Measurements from ENCODE around the gene TMEM245. TPM values are rescaled to one million over a fixed set of nuclear protein-coding genes. Genes with fewer than 3 reads are reported as not detected.

Gene TMEM245
- total RNA-seq, 1 donor from 2014 or later: 52.2 TPM

GRCh38 chr9:109141375-109141774 lies 21.6 kb upstream of the TMEM245 start:
- no peak overlapping the region for H3K4me2 ChIP-seq (ENCODE audit: low read length)
- H3K36me3 ChIP-seq (ENCODE audit: insufficient read depth, low read length): no peaks in the 10 kb centered on the region
- H3K4me3 Mint-ChIP-seq (ENCODE audit: unreplicated experiment): no peak overlapping the region
- H3K9me3 Mint-ChIP-seq (ENCODE audit: unreplicated experiment): no peaks in the 10 kb centered on the region
- no peak overlapping the region for H3K4me3 ChIP-seq (ENCODE audit: insufficient read depth, low read depth, low read length)
- H3K79me2 ChIP-seq (ENCODE audit: insufficient read depth, low read length): no peaks in the 10 kb centered on the region
- no peak overlapping the region for H3K9ac ChIP-seq (ENCODE audit: low read length)
- TF ChIP-seq EZH2 (IDR thresholded peaks at IDR 0.05; ENCODE audit: insufficient read depth, low read length) (no peak), CTCF (IDR thresholded peaks at IDR 0.05; ENCODE audit: insufficient read depth, low read depth, low read length) (no peak)
- no peak for FAIRE-seq
- H3K27ac Mint-ChIP-seq (ENCODE audit: unreplicated experiment): no peak overlapping the region
- no peak for DNase-seq (ENCODE audit: low read depth)
- H2AFZ ChIP-seq (ENCODE audit: low read depth, low read length): no peak overlapping the region
- no peaks in the 10 kb centered on the region for H3K9me3 ChIP-seq (ENCODE audit: insufficient read depth, low read depth, low read length)
- H3K27me3 Mint-ChIP-seq (ENCODE audit: low read depth, unreplicated experiment): peaks cover 5% of the 10 kb centered on the region
- no peak overlapping the region for H3K27ac ChIP-seq (ENCODE audit: low read depth, low read length)
- H3K36me3 Mint-ChIP-seq (ENCODE audit: low read depth, unreplicated experiment): no peaks in the 10 kb centered on the region
- no peaks in the 10 kb centered on the region for H3K4me1 Mint-ChIP-seq (ENCODE audit: low read depth, unreplicated experiment)
- H4K20me1 ChIP-seq (ENCODE audit: insufficient read depth, low read length): no peaks in the 10 kb centered on the region
- H3K4me1 ChIP-seq (ENCODE audit: insufficient read depth, low read length): no peaks in the 10 kb centered on the region
- H3K27me3 ChIP-seq (ENCODE audit: insufficient read depth, low read length): no peaks in the 10 kb centered on the region

- no peak overlapping the region for H2AFZ ChIP-seq (ENCODE audit: low read depth, low read length)
- no peak overlapping the region for H3K4me3 Mint-ChIP-seq (ENCODE audit: unreplicated experiment)
- no peak overlapping the region for H3K4me3 ChIP-seq (ENCODE audit: insufficient read depth, low read depth, low read length)
- H4K20me1 ChIP-seq (ENCODE audit: insufficient read depth, low read length): no peaks in the 10 kb centered on the region
- H3K27me3 ChIP-seq (ENCODE audit: insufficient read depth, low read length): no peaks in the 10 kb centered on the region
- no peak overlapping the region for H3K4me2 ChIP-seq (ENCODE audit: low read length)
- no peak for TF ChIP-seq EZH2 (IDR thresholded peaks at IDR 0.05; ENCODE audit: insufficient read depth, low read length)
- TF ChIP-seq CTCF (IDR thresholded peaks at IDR 0.05; ENCODE audit: insufficient read depth, low read depth, low read length): no peak
- H3K27ac ChIP-seq (ENCODE audit: low read depth, low read length): no peak overlapping the region
- no peak overlapping the region for H3K27ac Mint-ChIP-seq (ENCODE audit: unreplicated experiment)
- no peaks in the 10 kb centered on the region for H3K9me3 Mint-ChIP-seq (ENCODE audit: unreplicated experiment)
- H3K9ac ChIP-seq (ENCODE audit: low read length): no peak overlapping the region
- H3K4me1 Mint-ChIP-seq (ENCODE audit: low read depth, unreplicated experiment): no peaks in the 10 kb centered on the region
- no peaks in the 10 kb centered on the region for H3K36me3 ChIP-seq (ENCODE audit: insufficient read depth, low read length)
- H3K36me3 Mint-ChIP-seq (ENCODE audit: low read depth, unreplicated experiment): no peaks in the 10 kb centered on the region
- no peak for DNase-seq (ENCODE audit: low read depth)
- H3K9me3 ChIP-seq (ENCODE audit: insufficient read depth, low read depth, low read length): no peaks in the 10 kb centered on the region
- no peaks in the 10 kb centered on the region for H3K79me2 ChIP-seq (ENCODE audit: insufficient read depth, low read length)
- H3K27me3 Mint-ChIP-seq (ENCODE audit: low read depth, unreplicated experiment): peaks cover 3% of the 10 kb centered on the region
- no peaks in the 10 kb centered on the region for H3K4me1 ChIP-seq (ENCODE audit: insufficient read depth, low read length)
- FAIRE-seq: no peak
Observed at GRCh38 chr9:109139851-109140250, 20.1 kb upstream of the TMEM245 start.

GRCh38 chr9:109138421-109138820 lies 18.7 kb upstream of the TMEM245 start:
- peaks cover 3% of the 10 kb centered on the region for H3K27me3 Mint-ChIP-seq (ENCODE audit: low read depth, unreplicated experiment)
- TF ChIP-seq CTCF (IDR thresholded peaks at IDR 0.05; ENCODE audit: insufficient read depth, low read depth, low read length): no peak
- no peak for TF ChIP-seq EZH2 (IDR thresholded peaks at IDR 0.05; ENCODE audit: insufficient read depth, low read length)
- no peak overlapping the region for H3K27ac ChIP-seq (ENCODE audit: low read depth, low read length)

More at GRCh38 chr9:109138421-109138820, 18.7 kb upstream of the TMEM245 start:
- Mint-ChIP-seq H3K36me3 (ENCODE audit: low read depth, unreplicated experiment) (no peaks in the 10 kb centered on the region), H3K9me3 (ENCODE audit: unreplicated experiment) (no peaks in the 10 kb centered on the region), H3K27ac (ENCODE audit: unreplicated experiment) (no peak overlapping the region), H3K4me3 (ENCODE audit: unreplicated experiment) (no peak overlapping the region), H3K4me1 (ENCODE audit: low read depth, unreplicated experiment) (no peaks in the 10 kb centered on the region)
- Histone ChIP-seq H3K9ac (ENCODE audit: low read length) (no peak overlapping the region), H3K4me3 (ENCODE audit: insufficient read depth, low read depth, low read length) (no peak overlapping the region), H3K4me2 (ENCODE audit: low read length) (no peak overlapping the region), H3K36me3 (ENCODE audit: insufficient read depth, low read length) (no peaks in the 10 kb centered on the region), H3K4me1 (ENCODE audit: insufficient read depth, low read length) (no peaks in the 10 kb centered on the region), H2AFZ (ENCODE audit: low read depth, low read length) (no peak overlapping the region), H3K27me3 (ENCODE audit: insufficient read depth, low read length) (no peaks in the 10 kb centered on the region), H4K20me1 (ENCODE audit: insufficient read depth, low read length) (no peaks in the 10 kb centered on the region), H3K79me2 (ENCODE audit: insufficient read depth, low read length) (no peaks in the 10 kb centered on the region), H3K9me3 (ENCODE audit: insufficient read depth, low read depth, low read length) (no peaks in the 10 kb centered on the region)
- DNase-seq (ENCODE audit: low read depth): no peak
- no peak for FAIRE-seq
